ENCODE measurements around the gene LAMC1.
A peak's percentile ranks its signal among the peaks of the same experiment; 100 is the strongest.

LAMC1 gene

DNA sequence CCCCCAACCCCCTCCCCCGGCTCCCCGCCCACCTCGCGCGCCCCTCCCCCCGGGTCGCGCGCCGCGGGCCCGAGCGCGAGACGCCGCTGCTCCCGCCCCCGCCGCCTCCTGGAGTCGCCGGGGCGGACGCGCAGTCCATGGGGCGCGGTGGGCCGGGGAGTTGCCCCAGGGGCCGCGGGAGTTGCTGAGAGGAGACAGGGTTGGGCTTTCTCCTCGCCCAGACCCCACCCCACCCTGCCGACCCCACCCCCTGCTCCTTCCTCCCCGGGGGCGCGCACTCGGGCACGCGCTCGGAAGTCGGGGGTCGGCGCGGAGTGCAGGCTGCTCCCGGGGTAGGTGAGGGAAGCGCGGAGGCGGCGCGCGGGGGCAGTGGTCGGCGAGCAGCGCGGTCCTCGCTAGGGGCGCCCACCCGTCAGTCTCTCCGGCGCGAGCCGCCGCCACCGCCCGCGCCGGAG, at the start of gene LAMC1:
Gene LAMC1 (plus strand): TSS at position 275 of the 455 bp plus-strand sequence. CDS start 297 bp downstream, outside the sequence.
- TF ChIP-seq, protein P1, sequence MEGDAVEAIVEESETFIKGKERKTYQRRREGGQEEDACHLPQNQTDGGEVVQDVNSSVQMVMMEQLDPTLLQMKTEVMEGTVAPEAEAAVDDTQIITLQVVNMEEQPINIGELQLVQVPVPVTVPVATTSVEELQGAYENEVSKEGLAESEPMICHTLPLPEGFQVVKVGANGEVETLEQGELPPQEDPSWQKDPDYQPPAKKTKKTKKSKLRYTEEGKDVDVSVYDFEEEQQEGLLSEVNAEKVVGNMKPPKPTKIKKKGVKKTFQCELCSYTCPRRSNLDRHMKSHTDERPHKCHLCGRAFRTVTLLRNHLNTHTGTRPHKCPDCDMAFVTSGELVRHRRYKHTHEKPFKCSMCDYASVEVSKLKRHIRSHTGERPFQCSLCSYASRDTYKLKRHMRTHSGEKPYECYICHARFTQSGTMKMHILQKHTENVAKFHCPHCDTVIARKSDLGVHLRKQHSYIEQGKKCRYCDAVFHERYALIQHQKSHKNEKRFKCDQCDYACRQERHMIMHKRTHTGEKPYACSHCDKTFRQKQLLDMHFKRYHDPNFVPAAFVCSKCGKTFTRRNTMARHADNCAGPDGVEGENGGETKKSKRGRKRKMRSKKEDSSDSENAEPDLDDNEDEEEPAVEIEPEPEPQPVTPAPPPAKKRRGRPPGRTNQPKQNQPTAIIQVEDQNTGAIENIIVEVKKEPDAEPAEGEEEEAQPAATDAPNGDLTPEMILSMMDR (conservative IDR thresholded peaks at IDR 0.05; ENCODE audit: low read depth, low read length) = no peak
- DNase-seq (ENCODE audit: low read depth) = no peak
- peak within 1 kb of the TSS; percentile 69 for H3K4me3 ChIP-seq (ENCODE audit: low read length)

DNA sequence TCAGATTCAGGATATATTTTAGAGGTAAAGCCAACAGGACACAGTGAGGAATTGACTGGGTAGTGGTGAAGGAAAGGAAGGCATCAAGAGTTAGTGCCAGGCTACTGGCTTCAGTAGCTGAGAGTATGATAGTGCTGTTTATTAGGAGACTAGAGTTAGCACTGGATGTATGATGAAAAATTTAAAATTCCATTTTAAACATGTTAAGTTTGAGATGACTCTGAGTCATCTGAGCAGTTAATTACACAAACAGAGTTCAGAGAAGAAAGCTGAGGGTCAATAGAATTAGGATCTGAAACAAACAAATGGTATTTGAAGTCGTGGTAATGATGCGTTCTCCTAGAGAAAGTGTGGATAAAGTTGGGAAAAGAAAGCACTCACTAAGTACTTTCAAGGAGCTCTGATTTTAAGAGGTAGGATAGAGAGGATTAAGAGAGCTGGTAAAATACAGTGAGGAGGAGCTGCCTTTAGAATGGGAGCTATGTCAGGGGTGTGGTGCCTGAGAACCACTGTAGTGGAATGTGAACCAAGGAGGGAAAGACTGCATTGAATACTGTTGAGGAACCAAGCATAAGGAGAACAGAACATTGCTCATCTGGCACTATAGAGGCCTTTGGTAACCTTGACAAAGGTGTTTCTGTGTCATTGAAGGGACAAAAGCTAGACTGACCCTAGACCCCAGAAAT, 48.6 kb upstream of the LAMC1 start:
- peak; percentile 13 for DNase-seq (ENCODE audit: low read depth)
- TF ChIP-seq, protein P1 (conservative IDR thresholded peaks at IDR 0.05; ENCODE audit: low read depth, low read length) = no peak
- H3K4me3 ChIP-seq (ENCODE audit: low read length) = no peak overlapping the region

DNA sequence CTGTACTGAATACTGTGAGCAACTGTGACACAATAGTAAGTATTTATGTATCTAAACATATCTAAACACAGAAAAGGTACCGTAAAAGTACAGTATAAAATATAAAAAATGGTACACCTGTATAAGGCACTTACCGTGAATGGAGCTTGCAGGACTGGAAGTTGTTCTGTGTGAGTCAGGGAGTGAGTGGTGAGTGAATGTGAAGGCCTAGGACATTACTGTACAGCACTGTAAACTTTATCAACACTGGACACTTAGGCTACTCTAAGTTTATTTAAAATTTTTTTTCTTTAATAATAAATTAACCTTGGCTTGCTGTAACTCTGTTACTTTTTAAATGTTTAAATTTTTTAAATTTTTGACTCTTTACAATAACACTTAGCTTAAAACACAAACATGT, 45.7 kb upstream of the LAMC1 start:
- TF ChIP-seq, protein P1 (conservative IDR thresholded peaks at IDR 0.05; ENCODE audit: low read depth, low read length) = no peak
- no peak overlapping the region for H3K4me3 ChIP-seq (ENCODE audit: low read length)
- DNase-seq (ENCODE audit: low read depth) = no peak

DNA sequence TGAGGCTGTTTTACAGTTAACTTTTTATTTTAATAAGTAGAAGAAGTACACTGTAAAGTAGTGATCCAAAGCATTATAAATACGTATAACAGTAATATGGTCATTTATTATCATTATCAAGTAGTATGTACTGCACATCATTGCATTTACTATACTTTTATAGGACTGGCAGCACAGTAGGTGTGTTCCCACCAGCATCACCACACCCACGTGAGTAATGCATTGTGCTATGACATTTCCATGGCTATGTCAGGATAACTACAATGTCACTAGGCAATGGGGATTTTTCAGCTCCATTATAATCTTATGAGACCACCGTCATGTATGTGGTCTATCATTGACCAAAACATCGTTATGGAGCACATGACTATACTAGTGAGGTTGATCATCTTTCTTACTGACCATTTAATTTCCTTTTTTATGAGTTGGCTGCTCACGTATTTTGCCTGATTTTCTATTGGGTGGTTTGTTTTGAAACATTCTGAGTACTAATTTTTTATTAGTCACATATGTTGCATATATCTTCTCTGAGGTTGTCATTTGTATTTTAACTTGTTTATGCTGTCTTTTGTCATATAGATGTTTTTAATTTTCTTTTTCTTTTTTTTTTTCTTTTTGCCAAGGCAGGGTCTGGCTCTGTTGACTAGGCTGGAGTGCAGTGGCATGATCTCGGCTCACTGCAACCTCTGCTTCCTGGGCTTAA, 44.9 kb upstream of the LAMC1 start:
- H3K4me3 ChIP-seq (ENCODE audit: low read length) = no peak overlapping the region
- DNase-seq (ENCODE audit: low read depth) = no peak
- TF ChIP-seq, protein P1 (conservative IDR thresholded peaks at IDR 0.05; ENCODE audit: low read depth, low read length) = no peak

DNA sequence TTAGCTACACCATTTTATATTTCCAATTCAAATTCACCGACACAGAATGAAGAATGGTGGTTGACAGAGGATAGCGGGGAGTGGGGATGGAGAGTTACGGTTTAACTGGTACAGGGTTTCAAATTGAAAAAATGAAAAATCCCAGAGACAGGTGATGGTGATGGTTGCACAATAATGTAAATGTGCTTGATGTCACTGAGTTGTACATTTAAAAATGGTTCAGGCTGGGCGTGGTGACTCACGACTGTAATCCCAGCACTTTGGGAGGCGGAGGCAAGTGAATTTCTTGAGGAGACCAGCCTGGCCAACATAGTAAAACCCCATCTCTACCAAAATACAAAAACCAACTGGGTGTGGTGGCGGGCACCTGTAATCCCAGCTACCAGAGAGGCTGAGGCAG, 39.1 kb upstream of the LAMC1 start:
- TF ChIP-seq, protein P1 (conservative IDR thresholded peaks at IDR 0.05; ENCODE audit: low read depth, low read length) = no peak
- DNase-seq (ENCODE audit: low read depth) = no peak
- no peak overlapping the region for H3K4me3 ChIP-seq (ENCODE audit: low read length)

GRCh38 chr1:182984621-182985020, 38.6 kb upstream of the LAMC1 start:
- DNase-seq (ENCODE audit: low read depth) = no peak
- TF ChIP-seq, protein P1 (conservative IDR thresholded peaks at IDR 0.05; ENCODE audit: low read depth, low read length) = no peak
- H3K4me3 ChIP-seq (ENCODE audit: low read length) = no peak overlapping the region

- H3K4me3 ChIP-seq (ENCODE audit: low read length) = no peak overlapping the region
- TF ChIP-seq, protein P1 (conservative IDR thresholded peaks at IDR 0.05; ENCODE audit: low read depth, low read length) = no peak
- no peak for DNase-seq (ENCODE audit: low read depth)
Observed at GRCh38 chr1:182985876-182986275, 37.3 kb upstream of the LAMC1 start.

Data from retinal pigment epithelial cell (primary cell).